ENCODE results near the gene ANXA1. TPM values are rescaled to one million over a fixed set of nuclear protein-coding genes. Genes with fewer than 3 reads are reported as not detected.

Gene ANXA1
- total and polyA plus RNA-seq, 2 experiments from 2014 or later, result 4.9 to 5.8 TPM

DNA sequence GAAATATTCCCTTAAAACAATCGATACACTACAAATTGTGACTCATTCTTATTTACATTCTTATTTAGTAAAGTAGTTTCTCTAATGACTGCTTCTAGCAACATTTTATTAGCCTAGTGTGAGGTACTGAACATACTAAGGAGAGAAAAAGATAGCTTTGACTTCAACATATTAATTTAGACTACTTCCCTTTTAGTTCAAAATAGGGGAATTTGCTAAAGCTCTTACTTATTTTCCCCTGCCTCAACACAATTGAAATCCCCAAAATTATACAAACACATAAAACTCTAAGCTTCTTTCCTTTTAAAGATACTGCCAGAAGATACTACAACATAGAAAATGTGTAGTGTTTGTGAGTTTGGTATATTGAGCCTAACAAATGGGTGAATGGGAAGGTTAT, 55.2 kb downstream of the ANXA1 start (continued):
- TF ChIP-seq, protein P1, sequence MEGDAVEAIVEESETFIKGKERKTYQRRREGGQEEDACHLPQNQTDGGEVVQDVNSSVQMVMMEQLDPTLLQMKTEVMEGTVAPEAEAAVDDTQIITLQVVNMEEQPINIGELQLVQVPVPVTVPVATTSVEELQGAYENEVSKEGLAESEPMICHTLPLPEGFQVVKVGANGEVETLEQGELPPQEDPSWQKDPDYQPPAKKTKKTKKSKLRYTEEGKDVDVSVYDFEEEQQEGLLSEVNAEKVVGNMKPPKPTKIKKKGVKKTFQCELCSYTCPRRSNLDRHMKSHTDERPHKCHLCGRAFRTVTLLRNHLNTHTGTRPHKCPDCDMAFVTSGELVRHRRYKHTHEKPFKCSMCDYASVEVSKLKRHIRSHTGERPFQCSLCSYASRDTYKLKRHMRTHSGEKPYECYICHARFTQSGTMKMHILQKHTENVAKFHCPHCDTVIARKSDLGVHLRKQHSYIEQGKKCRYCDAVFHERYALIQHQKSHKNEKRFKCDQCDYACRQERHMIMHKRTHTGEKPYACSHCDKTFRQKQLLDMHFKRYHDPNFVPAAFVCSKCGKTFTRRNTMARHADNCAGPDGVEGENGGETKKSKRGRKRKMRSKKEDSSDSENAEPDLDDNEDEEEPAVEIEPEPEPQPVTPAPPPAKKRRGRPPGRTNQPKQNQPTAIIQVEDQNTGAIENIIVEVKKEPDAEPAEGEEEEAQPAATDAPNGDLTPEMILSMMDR (conservative IDR thresholded peaks at IDR 0.05; ENCODE audit: low read depth in 2 of 2), result no peak
- TF ChIP-seq, protein P2, sequence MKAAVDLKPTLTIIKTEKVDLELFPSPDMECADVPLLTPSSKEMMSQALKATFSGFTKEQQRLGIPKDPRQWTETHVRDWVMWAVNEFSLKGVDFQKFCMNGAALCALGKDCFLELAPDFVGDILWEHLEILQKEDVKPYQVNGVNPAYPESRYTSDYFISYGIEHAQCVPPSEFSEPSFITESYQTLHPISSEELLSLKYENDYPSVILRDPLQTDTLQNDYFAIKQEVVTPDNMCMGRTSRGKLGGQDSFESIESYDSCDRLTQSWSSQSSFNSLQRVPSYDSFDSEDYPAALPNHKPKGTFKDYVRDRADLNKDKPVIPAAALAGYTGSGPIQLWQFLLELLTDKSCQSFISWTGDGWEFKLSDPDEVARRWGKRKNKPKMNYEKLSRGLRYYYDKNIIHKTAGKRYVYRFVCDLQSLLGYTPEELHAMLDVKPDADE (IDR thresholded peaks at IDR 0.05), result no peak
- TF ChIP-seq EZH2 (IDR thresholded peaks at IDR 0.05; ENCODE audit: low read depth, unreplicated experiment), result no peak
- no peak for TF ChIP-seq ZNF114 (CRISPR knock-in tag; IDR thresholded peaks at IDR 0.05)
- TF ChIP-seq, protein P3, sequence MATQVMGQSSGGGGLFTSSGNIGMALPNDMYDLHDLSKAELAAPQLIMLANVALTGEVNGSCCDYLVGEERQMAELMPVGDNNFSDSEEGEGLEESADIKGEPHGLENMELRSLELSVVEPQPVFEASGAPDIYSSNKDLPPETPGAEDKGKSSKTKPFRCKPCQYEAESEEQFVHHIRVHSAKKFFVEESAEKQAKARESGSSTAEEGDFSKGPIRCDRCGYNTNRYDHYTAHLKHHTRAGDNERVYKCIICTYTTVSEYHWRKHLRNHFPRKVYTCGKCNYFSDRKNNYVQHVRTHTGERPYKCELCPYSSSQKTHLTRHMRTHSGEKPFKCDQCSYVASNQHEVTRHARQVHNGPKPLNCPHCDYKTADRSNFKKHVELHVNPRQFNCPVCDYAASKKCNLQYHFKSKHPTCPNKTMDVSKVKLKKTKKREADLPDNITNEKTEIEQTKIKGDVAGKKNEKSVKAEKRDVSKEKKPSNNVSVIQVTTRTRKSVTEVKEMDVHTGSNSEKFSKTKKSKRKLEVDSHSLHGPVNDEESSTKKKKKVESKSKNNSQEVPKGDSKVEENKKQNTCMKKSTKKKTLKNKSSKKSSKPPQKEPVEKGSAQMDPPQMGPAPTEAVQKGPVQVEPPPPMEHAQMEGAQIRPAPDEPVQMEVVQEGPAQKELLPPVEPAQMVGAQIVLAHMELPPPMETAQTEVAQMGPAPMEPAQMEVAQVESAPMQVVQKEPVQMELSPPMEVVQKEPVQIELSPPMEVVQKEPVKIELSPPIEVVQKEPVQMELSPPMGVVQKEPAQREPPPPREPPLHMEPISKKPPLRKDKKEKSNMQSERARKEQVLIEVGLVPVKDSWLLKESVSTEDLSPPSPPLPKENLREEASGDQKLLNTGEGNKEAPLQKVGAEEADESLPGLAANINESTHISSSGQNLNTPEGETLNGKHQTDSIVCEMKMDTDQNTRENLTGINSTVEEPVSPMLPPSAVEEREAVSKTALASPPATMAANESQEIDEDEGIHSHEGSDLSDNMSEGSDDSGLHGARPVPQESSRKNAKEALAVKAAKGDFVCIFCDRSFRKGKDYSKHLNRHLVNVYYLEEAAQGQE (IDR thresholded peaks at IDR 0.05; ENCODE audit: unreplicated experiment), result no peak
- no peak for TF ChIP-seq POLR2AphosphoS5 (IDR thresholded peaks at IDR 0.05; ENCODE audit: low read depth)

DNA sequence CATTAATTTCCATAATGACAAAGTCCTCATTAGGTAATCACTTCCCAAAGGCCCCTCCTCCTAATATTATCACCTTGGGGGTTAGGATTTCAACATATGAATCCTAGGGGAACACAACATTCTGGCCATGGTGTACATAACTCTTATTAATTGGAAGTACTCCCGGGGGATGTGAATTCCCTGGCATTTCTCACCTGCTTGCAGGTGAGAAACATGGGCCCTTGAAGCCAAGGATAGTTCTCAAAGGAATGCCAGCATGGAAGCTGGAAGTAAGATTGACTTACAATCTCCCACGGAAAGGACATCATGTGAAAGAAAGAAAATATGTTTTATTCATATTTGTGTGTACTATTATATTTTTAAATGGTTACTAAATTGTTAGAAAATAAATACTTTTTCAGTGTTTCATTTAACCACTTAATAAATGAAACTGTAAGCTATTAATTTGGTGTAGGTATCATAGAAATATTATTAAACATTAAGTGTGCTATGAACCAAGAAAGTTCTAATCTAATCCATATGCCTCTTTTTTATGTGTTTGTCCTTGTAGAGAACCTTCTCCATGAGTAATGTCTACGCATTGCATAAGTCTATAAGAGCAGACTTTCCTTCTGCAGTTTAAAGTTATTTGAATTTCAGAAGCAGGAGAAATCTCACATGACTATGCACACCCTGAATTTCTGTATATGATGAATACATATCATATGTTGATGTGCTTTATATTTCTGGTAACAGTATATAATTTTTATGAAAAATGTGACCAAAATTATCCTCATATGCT, 59.4 kb downstream of the ANXA1 start:
- H3K9me3 Mint-ChIP-seq, result no peaks in the 10 kb centered on the region
- DNase-seq (ENCODE audit: low spot score), result no peak
- no peak overlapping the region for H3K4me3 ChIP-seq
- peaks cover 26% of the 10 kb centered on the region for H3K4me1 Mint-ChIP-seq
- H3K36me3 ChIP-seq (ENCODE audit: insufficient read depth), result no peaks in the 10 kb centered on the region
- no peaks in the 10 kb centered on the region for H3K27me3 Mint-ChIP-seq (ENCODE audit: insufficient read depth, low read depth, poor library complexity)
- no peak overlapping the region for H2AFZ ChIP-seq
- no peak for ATAC-seq
- no peak overlapping the region for H3K27ac Mint-ChIP-seq
- peaks cover 4% of the 10 kb centered on the region; the same call in 1 of the 2 replicates for H3K9me2 ChIP-seq (ENCODE audit: insufficient read depth)
- no peaks in the 10 kb centered on the region for H3F3A ChIP-seq (replicated peaks; ENCODE audit: low read depth)
- no peaks in the 10 kb centered on the region for H3K79me2 ChIP-seq (replicated peaks; ENCODE audit: insufficient read depth)
- no peak overlapping the region for H3K4me3 Mint-ChIP-seq
- H3K27me3 ChIP-seq (ENCODE audit: insufficient read depth), result no peaks in the 10 kb centered on the region
- H3K36me3 Mint-ChIP-seq (ENCODE audit: low read depth), result no peaks in the 10 kb centered on the region
- H4K20me1 ChIP-seq (replicated peaks; ENCODE audit: insufficient read depth), result no peaks in the 10 kb centered on the region
- no peak overlapping the region for H3K4me2 ChIP-seq
- H3K4me1 ChIP-seq (ENCODE audit: insufficient read depth), result peaks cover 18% of the 10 kb centered on the region
- no peak overlapping the region for H3K27ac ChIP-seq (ENCODE audit: low read depth)
- TF ChIP-seq ZNF331 (CRISPR knock-in tag; IDR thresholded peaks at IDR 0.05; ENCODE audit: low read depth), result no peak
- TF ChIP-seq CREB1 (CRISPR knock-in tag; IDR thresholded peaks at IDR 0.05; ENCODE audit: low read depth), result no peak
- no peak for TF ChIP-seq POLR2AphosphoS5 (IDR thresholded peaks at IDR 0.05; ENCODE audit: low read depth)
- TF ChIP-seq, protein P4, sequence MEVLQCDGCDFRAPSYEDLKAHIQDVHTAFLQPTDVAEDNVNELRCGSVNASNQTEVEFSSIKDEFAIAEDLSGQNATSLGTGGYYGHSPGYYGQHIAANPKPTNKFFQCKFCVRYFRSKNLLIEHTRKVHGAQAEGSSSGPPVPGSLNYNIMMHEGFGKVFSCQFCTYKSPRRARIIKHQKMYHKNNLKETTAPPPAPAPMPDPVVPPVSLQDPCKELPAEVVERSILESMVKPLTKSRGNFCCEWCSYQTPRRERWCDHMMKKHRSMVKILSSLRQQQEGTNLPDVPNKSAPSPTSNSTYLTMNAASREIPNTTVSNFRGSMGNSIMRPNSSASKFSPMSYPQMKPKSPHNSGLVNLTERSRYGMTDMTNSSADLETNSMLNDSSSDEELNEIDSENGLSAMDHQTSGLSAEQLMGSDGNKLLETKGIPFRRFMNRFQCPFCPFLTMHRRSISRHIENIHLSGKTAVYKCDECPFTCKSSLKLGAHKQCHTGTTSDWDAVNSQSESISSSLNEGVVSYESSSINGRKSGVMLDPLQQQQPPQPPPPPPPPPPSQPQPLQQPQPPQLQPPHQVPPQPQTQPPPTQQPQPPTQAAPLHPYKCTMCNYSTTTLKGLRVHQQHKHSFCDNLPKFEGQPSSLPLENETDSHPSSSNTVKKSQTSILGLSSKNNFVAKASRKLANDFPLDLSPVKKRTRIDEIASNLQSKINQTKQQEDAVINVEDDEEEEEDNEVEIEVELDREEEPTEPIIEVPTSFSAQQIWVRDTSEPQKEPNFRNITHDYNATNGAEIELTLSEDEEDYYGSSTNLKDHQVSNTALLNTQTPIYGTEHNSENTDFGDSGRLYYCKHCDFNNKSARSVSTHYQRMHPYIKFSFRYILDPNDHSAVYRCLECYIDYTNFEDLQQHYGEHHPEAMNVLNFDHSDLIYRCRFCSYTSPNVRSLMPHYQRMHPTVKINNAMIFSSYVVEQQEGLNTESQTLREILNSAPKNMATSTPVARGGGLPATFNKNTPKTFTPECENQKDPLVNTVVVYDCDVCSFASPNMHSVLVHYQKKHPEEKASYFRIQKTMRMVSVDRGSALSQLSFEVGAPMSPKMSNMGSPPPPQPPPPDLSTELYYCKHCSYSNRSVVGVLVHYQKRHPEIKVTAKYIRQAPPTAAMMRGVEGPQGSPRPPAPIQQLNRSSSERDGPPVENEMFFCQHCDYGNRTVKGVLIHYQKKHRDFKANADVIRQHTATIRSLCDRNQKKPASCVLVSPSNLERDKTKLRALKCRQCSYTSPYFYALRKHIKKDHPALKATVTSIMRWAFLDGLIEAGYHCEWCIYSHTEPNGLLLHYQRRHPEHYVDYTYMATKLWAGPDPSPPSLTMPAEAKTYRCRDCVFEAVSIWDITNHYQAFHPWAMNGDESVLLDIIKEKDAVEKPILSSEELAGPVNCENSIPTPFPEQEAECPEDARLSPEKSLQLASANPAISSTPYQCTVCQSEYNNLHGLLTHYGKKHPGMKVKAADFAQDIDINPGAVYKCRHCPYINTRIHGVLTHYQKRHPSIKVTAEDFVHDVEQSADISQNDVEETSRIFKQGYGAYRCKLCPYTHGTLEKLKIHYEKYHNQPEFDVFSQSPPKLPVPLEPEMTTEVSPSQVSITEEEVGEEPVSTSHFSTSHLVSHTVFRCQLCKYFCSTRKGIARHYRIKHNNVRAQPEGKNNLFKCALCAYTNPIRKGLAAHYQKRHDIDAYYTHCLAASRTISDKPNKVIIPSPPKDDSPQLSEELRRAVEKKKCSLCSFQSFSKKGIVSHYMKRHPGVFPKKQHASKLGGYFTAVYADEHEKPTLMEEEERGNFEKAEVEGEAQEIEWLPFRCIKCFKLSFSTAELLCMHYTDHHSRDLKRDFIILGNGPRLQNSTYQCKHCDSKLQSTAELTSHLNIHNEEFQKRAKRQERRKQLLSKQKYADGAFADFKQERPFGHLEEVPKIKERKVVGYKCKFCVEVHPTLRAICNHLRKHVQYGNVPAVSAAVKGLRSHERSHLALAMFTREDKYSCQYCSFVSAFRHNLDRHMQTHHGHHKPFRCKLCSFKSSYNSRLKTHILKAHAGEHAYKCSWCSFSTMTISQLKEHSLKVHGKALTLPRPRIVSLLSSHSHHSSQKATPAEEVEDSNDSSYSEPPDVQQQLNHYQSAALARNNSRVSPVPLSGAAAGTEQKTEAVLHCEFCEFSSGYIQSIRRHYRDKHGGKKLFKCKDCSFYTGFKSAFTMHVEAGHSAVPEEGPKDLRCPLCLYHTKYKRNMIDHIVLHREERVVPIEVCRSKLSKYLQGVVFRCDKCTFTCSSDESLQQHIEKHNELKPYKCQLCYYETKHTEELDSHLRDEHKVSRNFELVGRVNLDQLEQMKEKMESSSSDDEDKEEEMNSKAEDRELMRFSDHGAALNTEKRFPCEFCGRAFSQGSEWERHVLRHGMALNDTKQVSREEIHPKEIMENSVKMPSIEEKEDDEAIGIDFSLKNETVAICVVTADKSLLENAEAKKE (CRISPR knock-in tag; IDR thresholded peaks at IDR 0.05), result no peak
- TF ChIP-seq JUNB (IDR thresholded peaks at IDR 0.05; ENCODE audit: unreplicated experiment), result no peak
- no peak for TF ChIP-seq EZH2phosphoT487 (IDR thresholded peaks at IDR 0.05; ENCODE audit: unreplicated experiment)
- no peak for TF ChIP-seq STAT1 (IDR thresholded peaks at IDR 0.05; ENCODE audit: unreplicated experiment)
